ENCODE data around the gene ZNF514. TPM values are rescaled to one million over a fixed set of nuclear protein-coding genes. Genes with fewer than 3 reads are reported as not detected.

Gene ZNF514
- total RNA-seq, 1 experiment from 2014 or later: 8.5 TPM

GRCh38 chr2:95113464-95113863 is 46.2 kb downstream of the ZNF514 start (continued):
- TF ChIP-seq CTCF (IDR thresholded peaks at IDR 0.05 in 2 of 3, conservative IDR thresholded peaks at IDR 0.05 in 1 of 3; ENCODE audit: borderline replicate concordance in 1 of 3, insufficient read depth in 1 of 3, low read depth in 2 of 3, low read length in 2 of 3): no peak

DNA sequence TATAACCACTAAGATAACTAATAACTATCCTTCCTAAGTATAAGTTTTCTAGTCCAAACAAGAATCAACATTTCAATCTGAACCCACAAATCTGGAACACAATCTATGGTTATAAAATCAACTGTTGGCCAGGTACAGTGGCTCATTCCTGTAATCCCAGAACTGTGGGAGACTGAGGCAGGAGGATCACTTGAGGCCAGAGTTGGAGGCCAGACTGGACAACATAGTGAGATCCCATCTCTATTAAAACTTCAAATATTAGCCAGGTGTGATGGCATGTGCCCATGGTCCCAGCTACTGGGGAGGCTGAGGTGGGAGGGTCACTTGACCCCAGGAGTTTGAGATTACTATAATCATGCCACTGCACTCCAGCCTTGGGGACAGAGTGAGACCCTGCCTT is 49.3 kb downstream of the ZNF514 start:
- ChIA-PET RAD21 (ENCODE audit: low non-redundant PET in 1 of 2, low total read pairs in 2 of 2, uncharacterized antibody in 2 of 2, unreplicated experiment in 2 of 2) (no interaction called here), CTCF (no interaction called here)

More for the DNA sequence above, 49.3 kb downstream of the ZNF514 start:
- intact Hi-C loops (cut with micrococcal nuclease): no loop called here
- 0 out of 2 replicates have a peak, but pooled peaks cover 3% of the 10 kb centered on the region for H4K20me1 ChIP-seq (ENCODE audit: insufficient read depth)
- no TSS peak for BruUV-seq (replicated peaks)
- no peak overlapping the region for H3K9ac ChIP-seq (ENCODE audit: low read length)
- TF ChIP-seq REST (IDR thresholded peaks at IDR 0.05; ENCODE audit: low read depth) (no peak), YY1 (IDR thresholded peaks at IDR 0.05; ENCODE audit: extremely low read depth, insufficient replicate concordance, low read depth, low read length) (no peak), FOSL1 (IDR thresholded peaks at IDR 0.05; ENCODE audit: low read depth) (no peak), CTCF (IDR thresholded peaks at IDR 0.05 in 2 of 3, conservative IDR thresholded peaks at IDR 0.05 in 1 of 3; ENCODE audit: borderline replicate concordance in 1 of 3, insufficient read depth in 1 of 3, low read depth in 2 of 3, low read length in 2 of 3) (no peak), SIN3A (IDR thresholded peaks at IDR 0.05; ENCODE audit: low read depth) (no peak), EZH2phosphoT487 (IDR thresholded peaks at IDR 0.05; ENCODE audit: borderline replicate concordance) (no peak)
- no peak overlapping the region for H3K27ac ChIP-seq (ENCODE audit: low read depth, low read length)
- no peaks in the 10 kb centered on the region for H3K9me3 ChIP-seq (ENCODE audit: control insufficient read depth in 1 of 2, insufficient read depth in 1 of 2, low read depth in 1 of 2, low read length in 2 of 2)
- no peak overlapping the region for H2AFZ ChIP-seq (ENCODE audit: low read depth, low read length, poor library complexity, severe bottlenecking)
- DNase-seq (ENCODE audit: low read depth, low spot score) (no peak), ATAC-seq (no peak)
- no peak overlapping the region for H3K4me2 ChIP-seq (ENCODE audit: low read length)
- no peaks in the 10 kb centered on the region for H3K9me2 ChIP-seq (ENCODE audit: insufficient read depth)
- peaks cover 38% of the 10 kb centered on the region for H3K79me2 ChIP-seq (ENCODE audit: insufficient read depth, low read length)
- no peaks in the 10 kb centered on the region for H3K4me1 ChIP-seq (ENCODE audit: control insufficient read depth in 1 of 2, insufficient read depth in 2 of 2, low read length in 2 of 2)
- POLR2A ChIA-PET: no interaction called here
- H3K36me3 ChIP-seq (ENCODE audit: control insufficient read depth in 1 of 2, insufficient read depth in 2 of 2, low read length in 2 of 2): peaks cover 61 to 62% of the 10 kb centered on the region in 2 experiments
- H3K27me3 ChIP-seq (ENCODE audit: insufficient read depth, low read length): no peaks in the 10 kb centered on the region
- H3K4me3 ChIP-seq (replicated peaks in 1 of 2; ENCODE audit: low read depth in 1 of 2, low read length in 2 of 2): no peak overlapping the region

Data from HCT116 (cell line).